PC-9 (cell line): ENCODE data around the gene JARID2. TPM values are rescaled to one million over a fixed set of nuclear protein-coding genes. Genes with fewer than 3 reads are reported as not detected.

Experiments
- BruUV-seq: library from RNA; stranded (reverse); fragments of 400-500 nt; replicated peaks from 2 replicates; lab custom pipeline; 2021; lab: Mats Ljungman, UMichigan
- CTCF ChIA-PET: fragments of 300-600 bp; sonication (Branson Sonifier 250); formaldehyde crosslinking; loops from one replicate; lab custom pipeline; 2022; ENCODE audit warnings: antibody characterized with exemption; lab: Charles Lee
- POLR2A ChIA-PET: fragments of 300-600 bp; sonication (Branson Sonifier 250); formaldehyde crosslinking; loops from one replicate; lab custom pipeline; 2022; ENCODE audit warnings: antibody characterized with exemption; ENCODE audit not compliant: unreplicated experiment; lab: Charles Lee
- DNase-seq, 2 experiments: peaks; one replicate each; pipeline versions ENCODE4 v3.0.0 to v3.0.0-alpha.2; 2015 to 2022; ENCODE audit warnings: mixed read lengths in 1 of 2
- H2AFZ ChIP-seq: fragments of 200-600 bp; sonication (generic); 2 replicates; pipeline ENCODE4 v1.8.1; 2017; ENCODE audit warnings: antibody characterized with exemption
- H3F3A ChIP-seq: fragments of 200-600 bp; sonication (generic); 2 replicates; pipeline ENCODE4 v1.8.1; 2017; ENCODE audit warnings: antibody characterized with exemption, mild to moderate bottlenecking, low read depth; ENCODE audit not compliant: insufficient read depth
- H3K27ac ChIP-seq: fragments of 200-600 bp; sonication (generic); 2 replicates; pipeline ENCODE4 v1.6.1; 2016; ENCODE audit warnings: mixed run types
- H3K27me3 ChIP-seq: fragments of 200-600 bp; sonication (generic); 2 replicates; pipeline ENCODE4 v1.6.1; 2016; ENCODE audit warnings: low read depth, mixed run types; ENCODE audit not compliant: insufficient read depth
- H3K36me3 ChIP-seq: fragments of 200-600 bp; sonication (generic); 2 replicates; pipeline ENCODE4 v1.6.1; 2016; ENCODE audit warnings: low read depth, mixed run types
- H3K4me1 ChIP-seq: fragments of 200-600 bp; sonication (generic); replicated peaks from 2 replicates; pipeline ENCODE4 v1.6.1; 2016; ENCODE audit warnings: mixed run types; ENCODE audit not compliant: insufficient read depth
- H3K4me2 ChIP-seq: fragments of 200-600 bp; sonication (generic); 2 replicates; pipeline ENCODE4 v1.6.1; 2017; ENCODE audit warnings: mixed run types
- H3K4me3 ChIP-seq: fragments of 200-600 bp; sonication (generic); 2 replicates; pipeline ENCODE4 v1.6.1; 2016; ENCODE audit warnings: mixed run types
- H3K79me2 ChIP-seq: fragments of 200-600 bp; sonication (generic); 2 replicates; pipeline ENCODE4 v1.6.1; 2017; ENCODE audit warnings: low read depth, mixed run types
- H3K9me2 ChIP-seq: fragments of 200-600 bp; sonication (generic); 2 replicates; pipeline ENCODE4 v1.8.1; 2017; ENCODE audit warnings: mild to moderate bottlenecking; ENCODE audit not compliant: insufficient read depth
- H3K9me3 ChIP-seq: fragments of 200-600 bp; sonication (generic); 2 replicates; pipeline ENCODE4 v1.8.1; 2016; ENCODE audit warnings: low read depth; ENCODE audit not compliant: insufficient read depth
- H4K20me1 ChIP-seq: fragments of 200-600 bp; sonication (generic); 2 replicates; pipeline ENCODE4 v1.8.1; 2017; ENCODE audit not compliant: insufficient read depth
- EZH2 ChIP-seq: fragments of 200-600 bp; sonication (generic); IDR thresholded peaks from 2 replicates; pipeline ENCODE4 v1.8.0; 2017; ENCODE audit warnings: antibody characterized with exemption, low read depth
- intact Hi-C: fragments of 100-400 bp; cut with micrococcal nuclease; formaldehyde crosslinking; loops from one replicate; pipeline ENCODE4 v1.10.0; 2022; ENCODE audit not compliant: unreplicated experiment
- total RNA-seq: library from RNA; stranded (reverse); gene quantifications from 2 replicates; pipeline ENCODE4 v1.2.3, GENCODE V29; 2021
- TF ChIP-seq, protein P1 (sequence below): fragments of 200-600 bp; sonication (generic); conservative IDR thresholded peaks from 2 replicates; pipeline ENCODE4 v1.6.1; 2017; ENCODE audit warnings: mixed run types, antibody characterized with exemption, mild to moderate bottlenecking, moderate library complexity

The JARID2 gene
- total RNA-seq, 1 experiment from 2014 or later = 35.0 TPM

DNA sequence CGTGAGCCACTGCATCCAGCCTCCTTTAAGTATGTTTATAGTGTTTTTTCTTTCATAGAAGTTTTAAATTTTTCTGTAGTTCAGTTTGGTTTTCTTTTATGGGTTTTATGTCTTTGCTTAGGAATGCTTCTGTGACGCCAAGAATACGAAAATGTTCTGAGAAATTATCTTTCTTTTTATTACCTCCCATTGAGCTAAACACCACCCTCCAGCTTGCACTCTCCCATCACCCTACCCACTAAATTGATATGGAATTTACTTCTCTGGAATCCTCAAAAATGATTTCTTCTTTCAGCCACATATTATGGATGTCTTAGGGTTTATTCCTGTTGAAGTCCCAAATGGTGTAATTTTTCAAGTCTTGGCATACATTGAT is 38.1 kb downstream of the JARID2 start:
- TF ChIP-seq EZH2 = no peak
- TF ChIP-seq, protein P1, sequence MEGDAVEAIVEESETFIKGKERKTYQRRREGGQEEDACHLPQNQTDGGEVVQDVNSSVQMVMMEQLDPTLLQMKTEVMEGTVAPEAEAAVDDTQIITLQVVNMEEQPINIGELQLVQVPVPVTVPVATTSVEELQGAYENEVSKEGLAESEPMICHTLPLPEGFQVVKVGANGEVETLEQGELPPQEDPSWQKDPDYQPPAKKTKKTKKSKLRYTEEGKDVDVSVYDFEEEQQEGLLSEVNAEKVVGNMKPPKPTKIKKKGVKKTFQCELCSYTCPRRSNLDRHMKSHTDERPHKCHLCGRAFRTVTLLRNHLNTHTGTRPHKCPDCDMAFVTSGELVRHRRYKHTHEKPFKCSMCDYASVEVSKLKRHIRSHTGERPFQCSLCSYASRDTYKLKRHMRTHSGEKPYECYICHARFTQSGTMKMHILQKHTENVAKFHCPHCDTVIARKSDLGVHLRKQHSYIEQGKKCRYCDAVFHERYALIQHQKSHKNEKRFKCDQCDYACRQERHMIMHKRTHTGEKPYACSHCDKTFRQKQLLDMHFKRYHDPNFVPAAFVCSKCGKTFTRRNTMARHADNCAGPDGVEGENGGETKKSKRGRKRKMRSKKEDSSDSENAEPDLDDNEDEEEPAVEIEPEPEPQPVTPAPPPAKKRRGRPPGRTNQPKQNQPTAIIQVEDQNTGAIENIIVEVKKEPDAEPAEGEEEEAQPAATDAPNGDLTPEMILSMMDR = no peak
- Histone ChIP-seq H3K27me3 (no peaks in the 10 kb centered on the region), H3K36me3 (0 out of 2 replicates have a peak, but pooled peaks cover 12% of the 10 kb centered on the region), H3K79me2 (peaks cover 100% of the 10 kb centered on the region), H2AFZ (no peak overlapping the region), H3K4me1 (peaks cover 59% of the 10 kb centered on the region), H3K9me3 (no peaks in the 10 kb centered on the region), H3K4me3 (peak overlapping the region; percentile 24; the same call in 1 of the 2 replicates), H3K9me2 (no peaks in the 10 kb centered on the region), H3K27ac (peak overlapping the region; percentile 68), H3F3A (peaks cover 25% of the 10 kb centered on the region), H4K20me1 (peaks cover 18% of the 10 kb centered on the region), H3K4me2 (peak overlapping the region; percentile 43)
- ChIA-PET CTCF (interaction anchor here (0.7 kb wide), 1 partner anchor 42 kb away, joined by 4 read pairs; no protein-coding TSS in a partner anchor), POLR2A (interaction anchor here (0.8 kb wide), 1 partner anchor 540 kb away, joined by 11 read pairs; no protein-coding TSS in a partner anchor)
- intact Hi-C loops = loop anchor here (1.0 to 5.0 kb wide), 3 partner anchors 35 to 507 kb away; no protein-coding TSS in a partner anchor
- TSS peak; percentile 64 for BruUV-seq
- no peak for DNase-seq

DNA sequence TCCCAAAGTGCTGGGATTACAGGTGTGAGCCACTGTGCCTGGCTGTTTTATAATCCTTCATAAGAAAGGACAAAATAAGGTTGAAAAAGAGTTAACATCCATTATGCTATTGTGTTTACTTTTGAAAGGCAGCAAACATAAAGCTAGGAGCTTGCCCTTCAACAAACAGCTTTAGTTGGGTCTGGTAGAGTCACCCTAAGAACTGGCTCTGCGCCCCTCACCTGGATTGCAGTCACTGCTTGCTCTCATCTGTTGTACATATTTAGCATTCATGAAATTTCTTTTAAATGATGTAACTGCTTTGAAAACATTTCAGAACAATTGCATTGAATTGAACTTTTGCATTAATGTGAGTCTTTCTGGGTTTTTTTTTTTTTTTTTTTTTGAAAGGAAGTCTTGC is 38.9 kb downstream of the JARID2 start:
- H3K79me2 ChIP-seq = peaks cover 100% of the 10 kb centered on the region
- peaks cover 60% of the 10 kb centered on the region for H3K4me1 ChIP-seq
- no peaks in the 10 kb centered on the region for H3K27me3 ChIP-seq
- peaks cover 18% of the 10 kb centered on the region for H4K20me1 ChIP-seq
- peaks cover 20% of the 10 kb centered on the region for H3F3A ChIP-seq
- no peak overlapping the region for H3K4me3 ChIP-seq
- POLR2A ChIA-PET = interaction anchor here (0.5 to 0.6 kb wide), 3 partner anchors 37 to 1912 kb away, joined by 3 to 9 read pairs (median 6); no protein-coding TSS in a partner anchor
- BruUV-seq = no TSS peak
- H3K4me2 ChIP-seq = peak overlapping the region; percentile 43
- H3K27ac ChIP-seq = peak overlapping the region; percentile 68
- no peak overlapping the region for H2AFZ ChIP-seq
- no peaks in the 10 kb centered on the region for H3K9me2 ChIP-seq
- H3K36me3 ChIP-seq = 0 out of 2 replicates have a peak, but pooled peaks cover 12% of the 10 kb centered on the region
- peak; percentile 76 to 94 for DNase-seq
- H3K9me3 ChIP-seq = no peaks in the 10 kb centered on the region
- CTCF ChIA-PET = interaction anchor here (0.7 kb wide), 1 partner anchor 138 kb away, joined by 9 read pairs; no protein-coding TSS in a partner anchor
- intact Hi-C loops = loop anchor here (2.0 to 5.0 kb wide), 2 partner anchors 36 to 507 kb away; no protein-coding TSS in a partner anchor
- TF ChIP-seq EZH2 = no peak
- TF ChIP-seq, protein P1 = no peak

DNA sequence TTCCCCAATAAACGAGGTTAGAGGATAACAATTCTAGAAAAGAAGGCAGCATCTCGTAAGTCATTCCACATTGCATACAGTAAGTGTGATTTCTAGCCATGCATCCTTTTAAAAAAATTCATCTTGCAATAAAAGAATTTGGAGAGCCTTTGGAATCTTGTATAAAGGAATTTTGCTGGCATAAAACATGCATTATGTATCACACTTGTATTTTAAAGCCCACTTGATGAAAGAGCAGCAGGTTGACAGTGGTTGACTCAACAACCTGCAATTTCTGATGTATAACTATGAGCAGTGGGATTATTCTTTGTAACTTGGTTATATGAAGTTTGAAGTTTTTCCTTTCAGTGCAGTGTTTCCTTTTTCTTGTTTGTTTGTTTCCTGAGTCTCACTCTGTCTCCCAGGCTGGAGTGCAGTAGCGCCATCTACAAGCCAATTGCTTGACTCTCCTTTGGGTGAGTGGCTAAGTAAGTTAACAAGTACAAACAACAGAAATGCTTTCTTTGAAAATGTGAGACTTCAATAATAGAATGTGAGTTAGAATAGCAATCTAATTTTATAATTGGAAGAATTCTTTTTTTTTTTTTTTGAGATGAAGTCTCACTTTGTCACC is 39.9 kb downstream of the JARID2 start:
- Histone ChIP-seq H3K9me3 (no peaks in the 10 kb centered on the region), H3K36me3 (0 out of 2 replicates have a peak, but pooled peaks cover 12% of the 10 kb centered on the region), H2AFZ (no peak overlapping the region), H3K79me2 (peaks cover 100% of the 10 kb centered on the region), H3K4me2 (no peak overlapping the region), H3K4me1 (peaks cover 52% of the 10 kb centered on the region), H3F3A (peaks cover 16% of the 10 kb centered on the region), H3K27ac (peak overlapping the region; percentile 68), H3K27me3 (no peaks in the 10 kb centered on the region), H4K20me1 (peaks cover 12% of the 10 kb centered on the region), H3K4me3 (no peak overlapping the region), H3K9me2 (no peaks in the 10 kb centered on the region)
- ChIA-PET CTCF (interaction anchor here (0.7 kb wide), 1 partner anchor 268 kb away, joined by 3 read pairs; no protein-coding TSS in a partner anchor), POLR2A (no interaction called here)
- intact Hi-C loops = loop anchor here (2.0 kb wide), 1 partner anchor 37 kb away; no protein-coding TSS in a partner anchor
- BruUV-seq = no TSS peak
- TF ChIP-seq EZH2 = no peak
- TF ChIP-seq, protein P1 = no peak
- DNase-seq = peak in 1 of 2 experiments; percentile 41
